HG02571 (cell line): ENCODE measurements around the gene SEMA3G.

Experiments
- ATAC-seq: cut with Tn5 transposase; IDR thresholded peaks from one replicate; pipeline ENCODE4 v1.9.1; 2021; ENCODE audit warnings: mild to moderate bottlenecking, moderate library complexity; ENCODE audit not compliant: unreplicated experiment

The SEMA3G gene

GRCh38 chr3:52444860-52445793, at the start of gene SEMA3G:
Gene SEMA3G, minus strand, starts transcription at chr3:52445103. Its CDS starts 76 bp downstream, at chr3:52445027.
- peak; percentile 75 for ATAC-seq

GRCh38 chr3:52494445-52494844, 49.5 kb upstream of the SEMA3G start:
- ATAC-seq, result no peak

GRCh38 chr3:52493232-52494017, 48.5 kb upstream of the SEMA3G start:
- no peak for ATAC-seq

- no peak for ATAC-seq
These were observed 47.2 kb upstream of the SEMA3G start for GRCh38 chr3:52492059-52492458.

- no peak for ATAC-seq
These were observed 46.1 kb upstream of the SEMA3G start for GRCh38 chr3:52490939-52491526.

GRCh38 chr3:52490035-52490938, 45.4 kb upstream of the SEMA3G start:
- no peak for ATAC-seq

- no peak for ATAC-seq
These were observed 44.5 kb upstream of the SEMA3G start for GRCh38 chr3:52489453-52489852.

- ATAC-seq, result no peak
These were observed 43.8 kb upstream of the SEMA3G start for GRCh38 chr3:52488746-52489145.

GRCh38 chr3:52487788-52488691, 43.1 kb upstream of the SEMA3G start:
- no peak for ATAC-seq

- no peak for ATAC-seq
These were observed 42.3 kb upstream of the SEMA3G start for GRCh38 chr3:52487050-52487787.

- ATAC-seq, result no peak
These were observed 40.0 kb upstream of the SEMA3G start for GRCh38 chr3:52484680-52485461.

- no peak for ATAC-seq
These were observed 38.9 kb upstream of the SEMA3G start for GRCh38 chr3:52483577-52484381.

GRCh38 chr3:52483081-52483480, 38.2 kb upstream of the SEMA3G start:
- ATAC-seq, result no peak

- no peak for ATAC-seq
These were observed 37.1 kb upstream of the SEMA3G start for GRCh38 chr3:52481819-52482521.

- no peak for ATAC-seq
These were observed 36.1 kb upstream of the SEMA3G start for GRCh38 chr3:52480768-52481715.
